RWPE1 (cell line): ENCODE data around the gene P3H2.

Experiments
- CTCF ChIA-PET: fragments of 350-600 bp; sonication (Branson Sonifier 250); formaldehyde crosslinking; extraction: SDS; loops from one replicate; lab custom pipeline; 2021; lab: Yijun Ruan, JAX
- POLR2A ChIA-PET: fragments of 400-600 bp; formaldehyde crosslinking; extraction: SDS; loops from one replicate; lab custom pipeline; 2020; ENCODE audit warnings: antibody characterized with exemption; ENCODE audit not compliant: low non-redundant PET; lab: Yijun Ruan, JAX
- DNase-seq: peaks from one replicate; pipeline ENCODE4 v3.0.0; 2012; ENCODE audit warnings: low spot score
- H3K27ac ChIP-seq: fragments of 450-650 bp; 2 replicates; pipeline ENCODE4 v1.5.1; 2017
- CTCF ChIP-seq: fragments of 450-650 bp; conservative IDR thresholded peaks from 2 replicates; pipeline ENCODE4 v1.5.1; 2017; ENCODE audit warnings: low read depth, mild to moderate bottlenecking

The P3H2 gene

GRCh38 chr3:190064659-190065058 is 56.0 kb downstream of the P3H2 start:
- POLR2A ChIA-PET, result no interaction called here

GRCh38 chr3:190064112-190064511 is 56.6 kb downstream of the P3H2 start:
- DNase-seq, result peak; percentile 74
- CTCF ChIA-PET, result interaction anchor here (0.8 kb wide), 1 partner anchor 13 kb away, joined by 3 read pairs; no protein-coding TSS in a partner anchor

More at GRCh38 chr3:190064659-190065058, 56.0 kb downstream of the P3H2 start:
- TF ChIP-seq CTCF, result no peak
- H3K27ac ChIP-seq, result no peak overlapping the region
- CTCF ChIA-PET, result interaction anchor here (0.8 kb wide), 1 partner anchor 12 kb away, joined by 3 read pairs; no protein-coding TSS in a partner anchor
- DNase-seq, result no peak

GRCh38 chr3:190063490-190063889 is 57.2 kb downstream of the P3H2 start:
- TF ChIP-seq CTCF, result no peak
- ChIA-PET POLR2A (no interaction called here), CTCF (no interaction called here)
- no peak for DNase-seq
- H3K27ac ChIP-seq, result no peak overlapping the region

More at GRCh38 chr3:190064112-190064511, 56.6 kb downstream of the P3H2 start:
- POLR2A ChIA-PET, result interaction anchor here (0.6 kb wide), 1 partner anchor 52 kb away, joined by 10 read pairs; no protein-coding TSS in a partner anchor
- TF ChIP-seq CTCF, result no peak
- no peak overlapping the region for H3K27ac ChIP-seq

- TF ChIP-seq CTCF, result no peak
- no peak for DNase-seq
- ChIA-PET CTCF (interaction anchor here (0.6 kb wide), 1 partner anchor 108 kb away, joined by 4 read pairs; no protein-coding TSS in a partner anchor), POLR2A (no interaction called here)
- H3K27ac ChIP-seq, result no peak overlapping the region
Observed at GRCh38 chr3:190060192-190060775, 60.4 kb downstream of the P3H2 start.

- H3K27ac ChIP-seq, result no peak overlapping the region
- CTCF ChIA-PET, result no interaction called here
- TF ChIP-seq CTCF, result no peak
Observed at GRCh38 chr3:190059242-190059590, 61.5 kb downstream of the P3H2 start.

GRCh38 chr3:190058521-190059241 is 62.0 kb downstream of the P3H2 start:
- DNase-seq, result no peak
- POLR2A ChIA-PET, result no interaction called here
- H3K27ac ChIP-seq, result no peak overlapping the region
- CTCF ChIA-PET, result no interaction called here
- TF ChIP-seq CTCF, result no peak

More at GRCh38 chr3:190059242-190059590, 61.5 kb downstream of the P3H2 start:
- no peak for DNase-seq
- POLR2A ChIA-PET, result no interaction called here
